ENCODE results near the gene MYH11. TPM values are rescaled to one million over a fixed set of nuclear protein-coding genes. Genes with fewer than 3 reads are reported as not detected.

The MYH11 gene
- total and polyA plus RNA-seq, 2 of the 13 experiments (the other 11 are each of a cell fraction or from before 2014, with no cell fraction given): not detected

DNA sequence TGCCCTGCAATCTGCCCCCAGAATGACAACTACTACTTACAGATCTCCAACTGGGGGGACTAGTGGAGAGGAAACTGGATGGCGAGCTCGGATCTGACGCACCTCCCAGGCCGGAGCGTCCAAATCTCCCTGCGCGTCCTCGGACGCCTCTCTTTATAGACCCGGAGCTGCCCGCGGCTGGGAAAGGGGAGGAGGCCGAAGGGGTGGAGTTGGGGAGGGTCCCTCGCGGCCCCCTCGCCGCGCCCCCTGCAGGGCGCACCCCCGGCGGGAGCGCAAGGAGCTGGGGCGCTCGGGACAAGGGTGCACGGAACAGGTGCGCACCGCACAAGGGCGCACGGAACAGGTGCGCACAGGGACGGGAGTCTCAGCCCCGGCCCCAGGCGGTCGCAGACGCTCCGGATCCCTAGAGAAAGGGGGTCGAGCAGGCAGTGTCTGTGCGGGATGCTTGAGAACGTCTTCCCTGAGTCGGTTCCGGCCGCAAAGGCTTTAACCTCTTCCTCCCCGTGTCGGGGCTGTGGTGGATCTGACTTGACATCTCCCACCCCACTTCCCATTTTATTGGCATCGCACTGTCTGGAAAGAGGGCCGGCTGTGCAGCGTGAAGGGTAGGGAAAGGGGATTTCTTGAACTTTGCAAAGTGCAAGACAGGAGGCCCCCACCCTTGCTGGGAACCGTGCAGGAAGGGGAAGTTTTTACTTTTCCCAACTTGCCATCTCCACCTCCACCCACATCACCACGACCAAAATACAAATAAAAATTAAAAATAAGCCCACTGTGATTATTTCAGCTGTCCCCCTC is at the start of gene MYH11 (continued):
- TF ChIP-seq HDAC1 (CRISPR knock-in tag; IDR thresholded peaks at IDR 0.05) (no peak), SKI (IDR thresholded peaks at IDR 0.05; ENCODE audit: partially characterized antibody) (no peak), IRX3 (CRISPR knock-in tag; IDR thresholded peaks at IDR 0.05; ENCODE audit: borderline replicate concordance, low read depth) (no peak), TGIF2 (CRISPR knock-in tag; IDR thresholded peaks at IDR 0.05) (no peak), ZNF329 (CRISPR knock-in tag; IDR thresholded peaks at IDR 0.05; ENCODE audit: low read depth) (no peak), MTA1 (CRISPR knock-in tag; IDR thresholded peaks at IDR 0.05; ENCODE audit: borderline replicate concordance) (peak; percentile 49; the same call in 1 of the 2 replicates), CENPX (CRISPR knock-in tag; IDR thresholded peaks at IDR 0.05) (no peak)
- TF ChIP-seq, protein P1, sequence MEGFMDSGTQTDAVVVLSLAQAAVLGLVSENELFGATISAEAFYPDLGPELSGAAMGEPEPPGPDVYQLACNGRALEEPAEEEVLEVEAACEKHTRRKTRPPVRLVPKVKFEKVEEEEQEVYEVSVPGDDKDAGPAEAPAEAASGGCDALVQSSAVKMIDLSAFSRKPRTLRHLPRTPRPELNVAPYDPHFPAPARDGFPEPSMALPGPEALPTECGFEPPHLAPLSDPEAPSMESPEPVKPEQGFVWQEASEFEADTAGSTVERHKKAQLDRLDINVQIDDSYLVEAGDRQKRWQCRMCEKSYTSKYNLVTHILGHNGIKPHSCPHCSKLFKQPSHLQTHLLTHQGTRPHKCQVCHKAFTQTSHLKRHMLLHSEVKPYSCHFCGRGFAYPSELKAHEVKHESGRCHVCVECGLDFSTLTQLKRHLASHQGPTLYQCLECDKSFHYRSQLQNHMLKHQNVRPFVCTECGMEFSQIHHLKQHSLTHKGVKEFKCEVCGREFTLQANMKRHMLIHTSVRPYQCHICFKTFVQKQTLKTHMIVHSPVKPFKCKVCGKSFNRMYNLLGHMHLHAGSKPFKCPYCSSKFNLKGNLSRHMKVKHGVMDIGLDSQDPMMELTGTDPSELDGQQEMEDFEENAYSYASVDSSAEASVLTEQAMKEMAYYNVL (CRISPR knock-in tag; IDR thresholded peaks at IDR 0.05; ENCODE audit: borderline replicate concordance): no peak
- TF ChIP-seq, protein P2, sequence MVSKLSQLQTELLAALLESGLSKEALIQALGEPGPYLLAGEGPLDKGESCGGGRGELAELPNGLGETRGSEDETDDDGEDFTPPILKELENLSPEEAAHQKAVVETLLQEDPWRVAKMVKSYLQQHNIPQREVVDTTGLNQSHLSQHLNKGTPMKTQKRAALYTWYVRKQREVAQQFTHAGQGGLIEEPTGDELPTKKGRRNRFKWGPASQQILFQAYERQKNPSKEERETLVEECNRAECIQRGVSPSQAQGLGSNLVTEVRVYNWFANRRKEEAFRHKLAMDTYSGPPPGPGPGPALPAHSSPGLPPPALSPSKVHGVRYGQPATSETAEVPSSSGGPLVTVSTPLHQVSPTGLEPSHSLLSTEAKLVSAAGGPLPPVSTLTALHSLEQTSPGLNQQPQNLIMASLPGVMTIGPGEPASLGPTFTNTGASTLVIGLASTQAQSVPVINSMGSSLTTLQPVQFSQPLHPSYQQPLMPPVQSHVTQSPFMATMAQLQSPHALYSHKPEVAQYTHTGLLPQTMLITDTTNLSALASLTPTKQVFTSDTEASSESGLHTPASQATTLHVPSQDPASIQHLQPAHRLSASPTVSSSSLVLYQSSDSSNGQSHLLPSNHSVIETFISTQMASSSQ (IDR thresholded peaks at IDR 0.05; ENCODE audit: low read depth): no peak
- TF ChIP-seq, protein P2 (CRISPR knock-in tag; IDR thresholded peaks at IDR 0.05; ENCODE audit: borderline replicate concordance): no peak

All from HepG2 (cell line).